ENCODE results near the gene UXS1. TPM values are rescaled to one million over a fixed set of nuclear protein-coding genes. Genes with fewer than 3 reads are reported as not detected.

UXS1 gene
- total and polyA plus RNA-seq, 9 of the 15 experiments (the other 6 are each of a cell fraction or from before 2014, with no cell fraction given) = 5.8 to 25.8 (median 15.0) TPM

DNA sequence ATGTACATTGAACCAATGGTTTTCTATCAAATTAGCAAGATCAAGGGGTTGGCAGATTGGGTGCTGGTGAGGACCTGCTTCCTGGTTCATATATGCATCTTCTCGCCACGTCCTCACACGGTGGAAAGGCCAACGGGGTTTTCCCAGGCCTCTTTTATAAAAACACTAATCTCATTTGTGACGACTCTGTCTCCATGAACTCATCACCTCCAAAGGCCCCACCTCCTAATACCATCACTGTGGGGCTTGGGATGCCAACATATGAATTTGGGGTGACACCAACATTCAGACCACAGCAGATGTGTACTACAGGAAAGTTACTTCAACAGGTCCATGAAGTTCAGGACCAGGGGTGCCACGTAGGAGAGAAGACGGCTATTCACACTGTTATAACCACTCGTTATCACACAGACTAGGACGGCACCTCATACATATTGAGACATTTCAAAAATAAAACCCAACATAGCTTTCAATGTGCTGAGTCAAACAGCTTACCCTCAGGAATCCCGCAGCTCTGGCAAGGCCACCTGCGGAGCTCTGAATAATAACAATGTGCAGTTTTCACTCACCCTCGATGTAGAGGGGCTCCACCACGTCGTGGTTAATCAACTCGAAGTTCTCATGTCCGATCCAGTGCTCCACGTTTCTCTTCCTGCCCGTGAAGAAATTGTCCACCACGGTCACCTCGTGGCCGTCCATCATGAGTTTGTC, 49.3 kb downstream of the UXS1 start:
- CTCF ChIA-PET (ENCODE audit: low intra/inter-chr PET ratio) = no interaction called here
- intact Hi-C loops (cut with micrococcal nuclease) (no loop called here), in situ Hi-C loops (cut with MboI) (no loop called here)
- Histone ChIP-seq H2AFZ (ENCODE audit: low read depth, low read length) (no peak overlapping the region), H3K4me2 (ENCODE audit: insufficient read depth, low read length) (no peak overlapping the region), H3K4me1 (replicated peaks in 1 of 2; ENCODE audit: control insufficient read depth in 2 of 2, insufficient read depth in 2 of 2, low read length in 2 of 2) (no peaks in the 10 kb centered on the region; a peak in 1 of 5 replicates), H3K36me3 (ENCODE audit: control insufficient read depth, insufficient read depth, low read length) (peaks cover 28% of the 10 kb centered on the region), H4K20me1 (replicated peaks; ENCODE audit: control insufficient read depth, insufficient read depth, low read length) (no peaks in the 10 kb centered on the region), H3K9me1 (ENCODE audit: control insufficient read depth, insufficient read depth, low read length) (peaks cover 4% of the 10 kb centered on the region), H3K27ac (ENCODE audit: extremely low read depth, low read depth, low read length) (no peak overlapping the region), H3K27me3 (ENCODE audit: control insufficient read depth in 2 of 2, insufficient read depth in 2 of 2, low read length in 2 of 2) (no peaks in the 10 kb centered on the region), H3K79me2 (ENCODE audit: control insufficient read depth, insufficient read depth, low read length) (no peaks in the 10 kb centered on the region; the same call in 2 of the 3 replicates), H3K4me3 (no peak overlapping the region), H3K9ac (ENCODE audit: insufficient read depth in 1 of 2, low read depth in 2 of 2, low read length in 2 of 2) (no peak overlapping the region), H3K9me3 (replicated peaks; ENCODE audit: control insufficient read depth, insufficient read depth, low read depth, low read length) (no peaks in the 10 kb centered on the region)
- no peak for FAIRE-seq
- DNase-seq (ENCODE audit: extremely low read depth in 1 of 4, low spot score in 3 of 4) = no peak
- TF ChIP-seq ZNF589 (CRISPR knock-in tag; IDR thresholded peaks at IDR 0.05; ENCODE audit: low read depth) (no peak), E2F3 (CRISPR knock-in tag; IDR thresholded peaks at IDR 0.05) (no peak), PCBP2 (IDR thresholded peaks at IDR 0.05; ENCODE audit: low read depth, low read length, poor library complexity, severe bottlenecking) (no peak), NR3C1 (CRISPR knock-in tag; IDR thresholded peaks at IDR 0.05) (no peak), SMARCA4 (IDR thresholded peaks at IDR 0.05) (no peak), CBFA2T3 (IDR thresholded peaks at IDR 0.05) (no peak), ELF4 (CRISPR knock-in tag; IDR thresholded peaks at IDR 0.05) (no peak), PTTG1 (tag; IDR thresholded peaks at IDR 0.05; ENCODE audit: low read depth) (no peak), ZNF277 (CRISPR knock-in tag; IDR thresholded peaks at IDR 0.05; ENCODE audit: borderline replicate concordance) (no peak), TRIM28 (IDR thresholded peaks at IDR 0.05) (no peak), ZNF584 (CRISPR knock-in tag; IDR thresholded peaks at IDR 0.05; ENCODE audit: low read depth) (no peak), NFATC3 (IDR thresholded peaks at IDR 0.05) (no peak), NCOA1 (IDR thresholded peaks at IDR 0.05; ENCODE audit: low read depth) (no peak), ZBTB43 (CRISPR knock-in tag; IDR thresholded peaks at IDR 0.05) (no peak), ESRRA (IDR thresholded peaks at IDR 0.05; ENCODE audit: borderline replicate concordance, low read depth) (no peak), E2F8 (IDR thresholded peaks at IDR 0.05; ENCODE audit: low read depth, partially characterized antibody) (no peak), MCM3 (IDR thresholded peaks at IDR 0.05) (no peak)
- 82% methylated on average over 21 of the region's 21 CpGs for WGBS (ENCODE audit: insufficient coverage, low coverage, missing lambda C conversion rate)
- POLR2A ChIA-PET = no interaction called here
- BruUV-seq (replicated peaks) = no TSS peak
- no peak for ATAC-seq

Measured in K562 (cell line).